Neural progenitor cell (in vitro differentiated cells): Measurements from ENCODE around the gene WDHD1. TPM values are rescaled to one million over a fixed set of nuclear protein-coding genes. Genes with fewer than 3 reads are reported as not detected.

ENCODE experiments used
- DNase-seq: peaks from one replicate; pipeline ENCODE4 v3.0.0-alpha.2; 2016; ENCODE audit warnings: low spot score
- H2AFZ ChIP-seq: fragments of 200-600 bp; sonication (generic); replicated peaks from 2 replicates; pipeline ENCODE4 v1.6.1; 2016; ENCODE audit warnings: antibody characterized with exemption
- H3F3A ChIP-seq: fragments of 200-600 bp; sonication (generic); 2 replicates; pipeline ENCODE4 v1.6.1; 2016; ENCODE audit warnings: antibody characterized with exemption, low read depth
- H3K27ac ChIP-seq: fragments of 200-600 bp; sonication (generic); 2 replicates; pipeline ENCODE4 v1.5.1; 2016; ENCODE audit warnings: mild to moderate bottlenecking
- H3K27me3 ChIP-seq: fragments of 200-600 bp; sonication (generic); 2 replicates; pipeline ENCODE4 v1.6.1; 2016; ENCODE audit warnings: mild to moderate bottlenecking, moderate library complexity
- H3K36me3 ChIP-seq: fragments of 200-600 bp; sonication (generic); 2 replicates; pipeline ENCODE4 v1.5.1; 2016
- H3K4me1 ChIP-seq: fragments of 200-600 bp; sonication (generic); 2 replicates; pipeline ENCODE4 v1.6.1; 2016; ENCODE audit warnings: mixed run types
- H3K4me2 ChIP-seq: fragments of 200-600 bp; sonication (generic); 2 replicates; pipeline ENCODE4 v1.6.1; 2016
- H3K4me3 ChIP-seq: fragments of 200-600 bp; sonication (generic); 2 replicates; pipeline ENCODE4 v1.5.1; 2016
- H3K79me2 ChIP-seq: fragments of 200-600 bp; sonication (generic); 2 replicates; pipeline ENCODE4 v1.6.1; 2016; ENCODE audit warnings: low read depth
- H3K9ac ChIP-seq: fragments of 200-600 bp; sonication (generic); 2 replicates; pipeline ENCODE4 v1.6.1; 2016
- H3K9me3 ChIP-seq: fragments of 200-600 bp; sonication (generic); 2 replicates; pipeline ENCODE4 v1.5.1; 2016; ENCODE audit warnings: low read depth
- H4K20me1 ChIP-seq: fragments of 200-600 bp; sonication (generic); 2 replicates; pipeline ENCODE4 v1.6.1; 2016; ENCODE audit warnings: low read depth
- H3K27ac Mint-ChIP-seq: 3 replicates; pipeline ENCODE4 v1.8.0; 2021; ENCODE audit warnings: mixed read lengths
- H3K27me3 Mint-ChIP-seq: 2 replicates; pipeline ENCODE4 v1.8.0; 2022; ENCODE audit warnings: low read depth, mild to moderate bottlenecking, inconsistent platforms, moderate library complexity, mixed read lengths; ENCODE audit not compliant: insufficient read depth
- H3K36me3 Mint-ChIP-seq: 3 replicates; pipeline ENCODE4 v1.8.0; 2021; ENCODE audit warnings: mixed read lengths
- H3K4me1 Mint-ChIP-seq: 3 replicates; pipeline ENCODE4 v1.8.0; 2021; ENCODE audit warnings: mixed read lengths
- H3K4me3 Mint-ChIP-seq: 3 replicates; pipeline ENCODE4 v1.8.0; 2021; ENCODE audit warnings: mild to moderate bottlenecking, moderate library complexity, mixed read lengths
- H3K9me3 Mint-ChIP-seq: 3 replicates; pipeline ENCODE4 v1.8.0; 2020; ENCODE audit warnings: mixed read lengths
- CTCF ChIP-seq: fragments of 200-600 bp; sonication (generic); IDR thresholded peaks from 2 replicates; pipeline ENCODE4 v1.5.1; 2017; ENCODE audit warnings: antibody characterized with exemption, mild to moderate bottlenecking
- EZH2 ChIP-seq: fragments of 200-600 bp; sonication (generic); IDR thresholded peaks from 2 replicates; pipeline ENCODE4 v1.6.1; 2017; ENCODE audit warnings: antibody characterized with exemption, mild to moderate bottlenecking, moderate library complexity
- EZH2phosphoT487 ChIP-seq: fragments of 200-600 bp; sonication (generic); IDR thresholded peaks from 2 replicates; pipeline ENCODE4 v1.6.1; 2017; ENCODE audit warnings: antibody characterized with exemption
- total RNA-seq: library from RNA; depleted of rRNA; stranded (reverse); fragments of >200 nt; gene quantifications from 2 replicates; pipeline ENCODE4 v1.2.3, GENCODE V29; 2015; ENCODE audit warnings: low replicate concordance

The WDHD1 gene
- total RNA-seq, 1 donor from 2014 or later = 82.0 TPM

GRCh38 chr14:55059333-55059732 lies 32.4 kb upstream of the WDHD1 start:
- no peak overlapping the region for H3K4me3 Mint-ChIP-seq
- no peak overlapping the region for H3K27ac ChIP-seq
- no peaks in the 10 kb centered on the region for H3K4me1 Mint-ChIP-seq
- H3K4me3 ChIP-seq = no peak overlapping the region
- no peaks in the 10 kb centered on the region for H3K9me3 ChIP-seq
- no peak overlapping the region for H3K4me2 ChIP-seq
- peaks cover 64% of the 10 kb centered on the region for H4K20me1 ChIP-seq
- peaks cover 16% of the 10 kb centered on the region for H3K9me3 Mint-ChIP-seq
- H3K27ac Mint-ChIP-seq = no peak overlapping the region
- no peak overlapping the region for H2AFZ ChIP-seq
- H3K27me3 ChIP-seq = no peaks in the 10 kb centered on the region
- peaks cover 5% of the 10 kb centered on the region for H3K4me1 ChIP-seq
- H3F3A ChIP-seq = peaks cover 8% of the 10 kb centered on the region
- peaks cover 37% of the 10 kb centered on the region for H3K36me3 ChIP-seq
- H3K27me3 Mint-ChIP-seq = peaks cover 5% of the 10 kb centered on the region
- peaks cover 67% of the 10 kb centered on the region for H3K36me3 Mint-ChIP-seq
- no peak overlapping the region for H3K9ac ChIP-seq
- peaks cover 86% of the 10 kb centered on the region for H3K79me2 ChIP-seq
- DNase-seq = no peak
- TF ChIP-seq EZH2 (no peak), CTCF (no peak), EZH2phosphoT487 (no peak)

GRCh38 chr14:55057919-55058318 lies 31.0 kb upstream of the WDHD1 start:
- Histone ChIP-seq H3K27ac (no peak overlapping the region), H3K4me3 (no peak overlapping the region), H3K9me3 (no peaks in the 10 kb centered on the region), H3K4me1 (peaks cover 16% of the 10 kb centered on the region), H3K4me2 (no peak overlapping the region), H2AFZ (no peak overlapping the region), H3K36me3 (peaks cover 36% of the 10 kb centered on the region), H4K20me1 (peaks cover 59% of the 10 kb centered on the region), H3K27me3 (no peaks in the 10 kb centered on the region), H3K9ac (no peak overlapping the region), H3K79me2 (peaks cover 98% of the 10 kb centered on the region), H3F3A (peaks cover 5% of the 10 kb centered on the region)
- peaks cover 17% of the 10 kb centered on the region for H3K9me3 Mint-ChIP-seq
- peaks cover 5% of the 10 kb centered on the region for H3K27me3 Mint-ChIP-seq
- no peak overlapping the region for H3K27ac Mint-ChIP-seq
- H3K4me1 Mint-ChIP-seq = peaks cover 9% of the 10 kb centered on the region
- H3K4me3 Mint-ChIP-seq = no peak overlapping the region
- TF ChIP-seq EZH2 (no peak), EZH2phosphoT487 (no peak), CTCF (no peak)
- DNase-seq = no peak
- H3K36me3 Mint-ChIP-seq = peaks cover 69% of the 10 kb centered on the region

- peaks cover 28% of the 10 kb centered on the region for H4K20me1 ChIP-seq
- no peak overlapping the region for H3K9ac ChIP-seq
- peaks cover 4% of the 10 kb centered on the region for H3K27me3 Mint-ChIP-seq
- H3K36me3 Mint-ChIP-seq = peaks cover 52% of the 10 kb centered on the region
- no peak overlapping the region for H3K27ac ChIP-seq
- no peaks in the 10 kb centered on the region for H3K27me3 ChIP-seq
- no peak overlapping the region for H3K27ac Mint-ChIP-seq
- H3K9me3 Mint-ChIP-seq = peaks cover 19% of the 10 kb centered on the region
- peaks cover 24% of the 10 kb centered on the region for H3K36me3 ChIP-seq
- peak overlapping the region; percentile 36 for H3K4me3 Mint-ChIP-seq
- DNase-seq = no peak
- peak overlapping the region; percentile 36 for H3K4me2 ChIP-seq
- peaks cover 23% of the 10 kb centered on the region for H3K4me1 Mint-ChIP-seq
- H3K9me3 ChIP-seq = no peaks in the 10 kb centered on the region
- H3K79me2 ChIP-seq = peaks cover 75% of the 10 kb centered on the region
- no peak for TF ChIP-seq CTCF
- TF ChIP-seq EZH2 = no peak
- no peak for TF ChIP-seq EZH2phosphoT487
- H3F3A ChIP-seq = peaks cover 18% of the 10 kb centered on the region
- peaks cover 23% of the 10 kb centered on the region for H3K4me1 ChIP-seq
- no peak overlapping the region for H3K4me3 ChIP-seq
- H2AFZ ChIP-seq = no peak overlapping the region
These were observed 27.2 kb upstream of the WDHD1 start for GRCh38 chr14:55054098-55054497.
